ENCODE measurements around the gene HLA-E.

GRCh38 chr6:30520522-30520921, 31.2 kb downstream of the HLA-E start:
- TF ChIP-seq, protein P1, sequence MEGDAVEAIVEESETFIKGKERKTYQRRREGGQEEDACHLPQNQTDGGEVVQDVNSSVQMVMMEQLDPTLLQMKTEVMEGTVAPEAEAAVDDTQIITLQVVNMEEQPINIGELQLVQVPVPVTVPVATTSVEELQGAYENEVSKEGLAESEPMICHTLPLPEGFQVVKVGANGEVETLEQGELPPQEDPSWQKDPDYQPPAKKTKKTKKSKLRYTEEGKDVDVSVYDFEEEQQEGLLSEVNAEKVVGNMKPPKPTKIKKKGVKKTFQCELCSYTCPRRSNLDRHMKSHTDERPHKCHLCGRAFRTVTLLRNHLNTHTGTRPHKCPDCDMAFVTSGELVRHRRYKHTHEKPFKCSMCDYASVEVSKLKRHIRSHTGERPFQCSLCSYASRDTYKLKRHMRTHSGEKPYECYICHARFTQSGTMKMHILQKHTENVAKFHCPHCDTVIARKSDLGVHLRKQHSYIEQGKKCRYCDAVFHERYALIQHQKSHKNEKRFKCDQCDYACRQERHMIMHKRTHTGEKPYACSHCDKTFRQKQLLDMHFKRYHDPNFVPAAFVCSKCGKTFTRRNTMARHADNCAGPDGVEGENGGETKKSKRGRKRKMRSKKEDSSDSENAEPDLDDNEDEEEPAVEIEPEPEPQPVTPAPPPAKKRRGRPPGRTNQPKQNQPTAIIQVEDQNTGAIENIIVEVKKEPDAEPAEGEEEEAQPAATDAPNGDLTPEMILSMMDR (IDR thresholded peaks at IDR 0.05; ENCODE audit: insufficient read depth, low read length) = no peak
- TF ChIP-seq POLR2AphosphoS5 (IDR thresholded peaks at IDR 0.05; ENCODE audit: low read depth) = no peak
- TF ChIP-seq, protein P2, sequence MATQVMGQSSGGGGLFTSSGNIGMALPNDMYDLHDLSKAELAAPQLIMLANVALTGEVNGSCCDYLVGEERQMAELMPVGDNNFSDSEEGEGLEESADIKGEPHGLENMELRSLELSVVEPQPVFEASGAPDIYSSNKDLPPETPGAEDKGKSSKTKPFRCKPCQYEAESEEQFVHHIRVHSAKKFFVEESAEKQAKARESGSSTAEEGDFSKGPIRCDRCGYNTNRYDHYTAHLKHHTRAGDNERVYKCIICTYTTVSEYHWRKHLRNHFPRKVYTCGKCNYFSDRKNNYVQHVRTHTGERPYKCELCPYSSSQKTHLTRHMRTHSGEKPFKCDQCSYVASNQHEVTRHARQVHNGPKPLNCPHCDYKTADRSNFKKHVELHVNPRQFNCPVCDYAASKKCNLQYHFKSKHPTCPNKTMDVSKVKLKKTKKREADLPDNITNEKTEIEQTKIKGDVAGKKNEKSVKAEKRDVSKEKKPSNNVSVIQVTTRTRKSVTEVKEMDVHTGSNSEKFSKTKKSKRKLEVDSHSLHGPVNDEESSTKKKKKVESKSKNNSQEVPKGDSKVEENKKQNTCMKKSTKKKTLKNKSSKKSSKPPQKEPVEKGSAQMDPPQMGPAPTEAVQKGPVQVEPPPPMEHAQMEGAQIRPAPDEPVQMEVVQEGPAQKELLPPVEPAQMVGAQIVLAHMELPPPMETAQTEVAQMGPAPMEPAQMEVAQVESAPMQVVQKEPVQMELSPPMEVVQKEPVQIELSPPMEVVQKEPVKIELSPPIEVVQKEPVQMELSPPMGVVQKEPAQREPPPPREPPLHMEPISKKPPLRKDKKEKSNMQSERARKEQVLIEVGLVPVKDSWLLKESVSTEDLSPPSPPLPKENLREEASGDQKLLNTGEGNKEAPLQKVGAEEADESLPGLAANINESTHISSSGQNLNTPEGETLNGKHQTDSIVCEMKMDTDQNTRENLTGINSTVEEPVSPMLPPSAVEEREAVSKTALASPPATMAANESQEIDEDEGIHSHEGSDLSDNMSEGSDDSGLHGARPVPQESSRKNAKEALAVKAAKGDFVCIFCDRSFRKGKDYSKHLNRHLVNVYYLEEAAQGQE (IDR thresholded peaks at IDR 0.05; ENCODE audit: insufficient replicate concordance, low read depth) = no peak

Data from HL-60 (cell line).